H9 (cell line): Measurements from ENCODE around the gene PLAAT3. TPM values are rescaled to one million over a fixed set of nuclear protein-coding genes. Genes with fewer than 3 reads are reported as not detected.
"Not testable (repeated sequence)": the region's sequence is repeated elsewhere in the genome, so short reads cannot be mapped to it uniquely, and the experiment has no call there.

Source experiments
- DNase-seq: peaks from one replicate; pipeline ENCODE4 v3.0.0-alpha.2; 2017
- H2AFZ ChIP-seq: one replicate; pipeline ENCODE4 v1.6.1; 2013; ENCODE audit warnings: mild to moderate bottlenecking, low read length, control low read depth, moderate library complexity
- H2AK5ac ChIP-seq: 2 replicates; pipeline ENCODE4 v1.6.1; 2013; ENCODE audit warnings: low read length, control low read depth, mixed read lengths; ENCODE audit not compliant: insufficient read length
- H2BK120ac ChIP-seq: one replicate; pipeline ENCODE4 v1.6.1; 2013; ENCODE audit warnings: low read depth, mild to moderate bottlenecking, low read length, control low read depth, inconsistent platforms; ENCODE audit not compliant: poor library complexity, severe bottlenecking
- H2BK12ac ChIP-seq: 2 replicates; pipeline ENCODE4 v1.6.1; 2013; ENCODE audit warnings: low read length, control low read depth, mixed read lengths, low read depth; ENCODE audit not compliant: insufficient read length
- H2BK15ac ChIP-seq: 2 replicates; pipeline ENCODE4 v1.6.1; 2013; ENCODE audit warnings: low read depth, low read length, control low read depth
- H2BK20ac ChIP-seq: one replicate; pipeline ENCODE4 v1.6.1; 2013; ENCODE audit warnings: low read depth, mild to moderate bottlenecking, low read length, control low read depth, inconsistent platforms; ENCODE audit not compliant: poor library complexity, severe bottlenecking
- H2BK5ac ChIP-seq: 2 replicates; pipeline ENCODE4 v1.6.1; 2013; ENCODE audit warnings: low read length, control low read depth, mixed read lengths; ENCODE audit not compliant: insufficient read length
- H3K14ac ChIP-seq: 2 replicates; pipeline ENCODE4 v1.6.1; 2013; ENCODE audit warnings: low read length, control low read depth; ENCODE audit not compliant: insufficient read depth
- H3K18ac ChIP-seq: 2 replicates; pipeline ENCODE4 v1.6.1; 2013; ENCODE audit warnings: low read depth, mild to moderate bottlenecking, mixed read lengths, low read length, control low read depth; ENCODE audit not compliant: insufficient read length
- H3K23ac ChIP-seq: 2 replicates; pipeline ENCODE4 v1.6.1; 2013; ENCODE audit warnings: low read length, control low read depth, mixed read lengths, low read depth; ENCODE audit not compliant: insufficient read length
- H3K23me2 ChIP-seq: 2 replicates; pipeline ENCODE4 v1.6.1; 2013; ENCODE audit warnings: low read depth, mild to moderate bottlenecking, mixed read lengths, low read length, control low read depth; ENCODE audit not compliant: insufficient read length, poor library complexity, severe bottlenecking
- H3K27ac ChIP-seq: 2 replicates; pipeline ENCODE4 v1.5.1; 2013; ENCODE audit warnings: low read length, control low read depth, mixed read lengths, low read depth; ENCODE audit not compliant: insufficient read length
- H3K27me3 ChIP-seq: 2 replicates; pipeline ENCODE4 v1.6.1; 2013; ENCODE audit warnings: low read length, control low read depth, inconsistent platforms; ENCODE audit not compliant: insufficient read depth
- H3K4ac ChIP-seq: 2 replicates; pipeline ENCODE4 v1.6.1; 2013; ENCODE audit warnings: low read depth, mild to moderate bottlenecking, control low read depth, inconsistent platforms, low read length, moderate library complexity
- H3K4me1 ChIP-seq: 2 replicates; pipeline ENCODE4 v1.6.1; 2013; ENCODE audit warnings: low read length, control low read depth, inconsistent platforms; ENCODE audit not compliant: insufficient read depth
- H3K4me2 ChIP-seq: 2 replicates; pipeline ENCODE4 v1.6.1; 2013; ENCODE audit warnings: low read length, control low read depth, mixed read lengths; ENCODE audit not compliant: insufficient read length, insufficient read depth
- H3K56ac ChIP-seq: 2 replicates; pipeline ENCODE4 v1.6.1; 2013; ENCODE audit warnings: low read depth, mild to moderate bottlenecking, mixed read lengths, low read length, control low read depth; ENCODE audit not compliant: insufficient read length
- H3K79me1 ChIP-seq: 2 replicates; pipeline ENCODE4 v1.6.1; 2013; ENCODE audit warnings: low read depth, mild to moderate bottlenecking, moderate library complexity, low read length, control low read depth, inconsistent platforms; ENCODE audit not compliant: insufficient read depth, poor library complexity, severe bottlenecking
- H3K79me2 ChIP-seq: 2 replicates; pipeline ENCODE4 v1.6.1; 2013; ENCODE audit warnings: low read length, control low read depth, inconsistent platforms; ENCODE audit not compliant: insufficient read depth
- H3K9ac ChIP-seq: 2 replicates; pipeline ENCODE4 v1.6.1; 2013; ENCODE audit warnings: low read length, control low read depth, mixed read lengths; ENCODE audit not compliant: insufficient read length; ENCODE audit errors: extremely low read depth
- H3K9me3 ChIP-seq: one replicate; pipeline ENCODE4 v1.6.1; 2013; ENCODE audit warnings: low read depth, low read length, inconsistent platforms; ENCODE audit not compliant: control insufficient read depth
- H3T11ph ChIP-seq: one replicate; pipeline ENCODE4 v1.6.1; 2013; ENCODE audit warnings: mild to moderate bottlenecking, low read length, control low read depth, inconsistent platforms
- H4K20me1 ChIP-seq: one replicate; pipeline ENCODE4 v1.6.1; 2013; ENCODE audit not compliant: control insufficient read depth, insufficient read length, insufficient read depth
- H4K5ac ChIP-seq: 2 replicates; pipeline ENCODE4 v1.6.1; 2013; ENCODE audit warnings: low read depth, mild to moderate bottlenecking, mixed read lengths, low read length, control low read depth; ENCODE audit not compliant: insufficient read length
- H4K8ac ChIP-seq: replicated peaks from 2 replicates; pipeline ENCODE4 v1.6.1; 2013; ENCODE audit warnings: low read length, control low read depth, mixed read lengths, low read depth; ENCODE audit not compliant: insufficient read length
- H4K91ac ChIP-seq: 2 replicates; pipeline ENCODE4 v1.6.1; 2013; ENCODE audit warnings: low read depth, mild to moderate bottlenecking, moderate library complexity, mixed read lengths, low read length, control low read depth; ENCODE audit not compliant: insufficient read length
- H3K27ac Mint-ChIP-seq, 3 experiments: 2 replicates in 2 of 3; 3 replicates in 1 of 3; pipeline ENCODE4 v1.8.0; 2020 to 2021; ENCODE audit warnings: mixed read lengths in 3 of 3, mild to moderate bottlenecking in 1 of 3, moderate library complexity in 1 of 3
- H3K27me3 Mint-ChIP-seq: 2 replicates; pipeline ENCODE4 v1.8.0; 2021; ENCODE audit warnings: low read depth, mild to moderate bottlenecking, moderate library complexity, mixed read lengths
- H3K36me3 Mint-ChIP-seq, 3 experiments: 2 replicates in 2 of 3; 3 replicates in 1 of 3; pipeline ENCODE4 v1.8.0; 2020 to 2021; ENCODE audit warnings: low read depth in 3 of 3, mixed read lengths in 3 of 3; ENCODE audit not compliant: insufficient read depth in 1 of 3
- H3K4me1 Mint-ChIP-seq, 2 experiments: 2 replicates each; pipeline ENCODE4 v1.8.0; 2020; ENCODE audit warnings: mixed read lengths in 2 of 2
- H3K4me3 Mint-ChIP-seq, 2 experiments: 2 replicates in 1 of 2; 3 replicates in 1 of 2; pipeline ENCODE4 v1.8.0; 2020 to 2021; ENCODE audit warnings: mild to moderate bottlenecking in 2 of 2, mixed read lengths in 2 of 2, moderate library complexity in 1 of 2
- H3K9me3 Mint-ChIP-seq, 2 experiments: 2 replicates in 1 of 2; 3 replicates in 1 of 2; pipeline ENCODE4 v1.8.0; 2020; ENCODE audit warnings: mild to moderate bottlenecking in 2 of 2, mixed read lengths in 2 of 2, moderate library complexity in 1 of 2
- WGBS: extraction: QIAGEN DNeasy Blood & Tissue Kit; methylation state at CpG from one replicate; pipeline ENCODE4 v1.1.7; 2013; ENCODE audit warnings: missing lambda C conversion rate, low lambda C conversion rate, mixed read lengths; ENCODE audit not compliant: insufficient read length; ENCODE audit errors: extremely low coverage; 5-methylcytosine and 5-hydroxymethylcytosine counted together
- total RNA-seq: library from RNA; stranded (reverse); gene quantifications from 2 replicates; pipeline ENCODE4 v1.2.1, GENCODE V29; 2021
- TF ChIP-seq, protein P1 (sequence below): fragments of 200-600 bp; sonication (generic); conservative IDR thresholded peaks from 3 replicates; pipeline ENCODE4 v1.8.0; 2021; ENCODE audit warnings: antibody characterized with exemption, mild to moderate bottlenecking

The PLAAT3 gene
- total RNA-seq, 1 experiment from 2014 or later: 188 TPM

DNA sequence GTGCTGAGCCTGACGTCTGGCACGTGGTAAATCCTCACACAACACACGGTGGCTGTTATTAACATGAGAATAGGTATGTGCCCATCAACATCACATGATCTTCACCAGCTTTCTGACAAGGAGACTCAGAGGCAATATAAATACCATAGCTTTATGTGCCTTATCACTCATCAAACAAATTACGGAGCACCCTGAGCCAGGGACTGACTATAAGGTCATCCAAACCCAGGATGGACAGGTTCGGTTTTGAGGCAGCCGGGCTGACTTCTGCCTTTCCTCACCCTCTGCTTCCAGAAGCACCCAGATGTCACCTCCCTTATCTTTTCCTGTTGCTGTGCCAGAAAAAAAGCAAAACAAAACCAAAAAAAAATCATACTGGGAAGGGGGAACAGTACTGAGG, 5.7 kb upstream of the PLAAT3 start:
- no peaks in the 10 kb centered on the region for H3K79me2 ChIP-seq
- H2BK20ac ChIP-seq: no peak overlapping the region
- Mint-ChIP-seq H3K4me1 (peaks cover 23 to 31% of the 10 kb centered on the region in 2 experiments), H3K27me3 (no peaks in the 10 kb centered on the region), H3K27ac (peak overlapping the region in 1 of 3 experiments; percentile 3; a peak in 1 of 7 replicates), H3K4me3 (no peak overlapping the region), H3K36me3 (no peaks in the 10 kb centered on the region), H3K9me3 (no peaks in the 10 kb centered on the region)
- H3K56ac ChIP-seq: no peak overlapping the region
- no peak overlapping the region for H3T11ph ChIP-seq
- H3K14ac ChIP-seq: no peak overlapping the region
- H2BK15ac ChIP-seq: no peak overlapping the region
- DNase-seq: no peak
- no peak overlapping the region for H3K4ac ChIP-seq
- no peaks in the 10 kb centered on the region for H3K23me2 ChIP-seq
- no peaks in the 10 kb centered on the region for H4K20me1 ChIP-seq
- no peak overlapping the region for H2AFZ ChIP-seq
- H3K79me1 ChIP-seq: no peaks in the 10 kb centered on the region
- no CpG with 5 or more reads among the region's 6 CpGs for WGBS
- TF ChIP-seq, protein P1, sequence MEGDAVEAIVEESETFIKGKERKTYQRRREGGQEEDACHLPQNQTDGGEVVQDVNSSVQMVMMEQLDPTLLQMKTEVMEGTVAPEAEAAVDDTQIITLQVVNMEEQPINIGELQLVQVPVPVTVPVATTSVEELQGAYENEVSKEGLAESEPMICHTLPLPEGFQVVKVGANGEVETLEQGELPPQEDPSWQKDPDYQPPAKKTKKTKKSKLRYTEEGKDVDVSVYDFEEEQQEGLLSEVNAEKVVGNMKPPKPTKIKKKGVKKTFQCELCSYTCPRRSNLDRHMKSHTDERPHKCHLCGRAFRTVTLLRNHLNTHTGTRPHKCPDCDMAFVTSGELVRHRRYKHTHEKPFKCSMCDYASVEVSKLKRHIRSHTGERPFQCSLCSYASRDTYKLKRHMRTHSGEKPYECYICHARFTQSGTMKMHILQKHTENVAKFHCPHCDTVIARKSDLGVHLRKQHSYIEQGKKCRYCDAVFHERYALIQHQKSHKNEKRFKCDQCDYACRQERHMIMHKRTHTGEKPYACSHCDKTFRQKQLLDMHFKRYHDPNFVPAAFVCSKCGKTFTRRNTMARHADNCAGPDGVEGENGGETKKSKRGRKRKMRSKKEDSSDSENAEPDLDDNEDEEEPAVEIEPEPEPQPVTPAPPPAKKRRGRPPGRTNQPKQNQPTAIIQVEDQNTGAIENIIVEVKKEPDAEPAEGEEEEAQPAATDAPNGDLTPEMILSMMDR: no peak
- no peak overlapping the region for H3K23ac ChIP-seq
- no peak overlapping the region for H2BK120ac ChIP-seq
- H2AK5ac ChIP-seq: no peak overlapping the region
- H4K5ac ChIP-seq: no peak overlapping the region
- H3K9ac ChIP-seq: no peak overlapping the region
- H3K18ac ChIP-seq: no peak overlapping the region
- no peak overlapping the region for H4K8ac ChIP-seq
- no peak overlapping the region for H3K27ac ChIP-seq
- no peaks in the 10 kb centered on the region for H3K27me3 ChIP-seq
- no peak overlapping the region for H3K4me2 ChIP-seq
- H4K91ac ChIP-seq: no peak overlapping the region
- H3K9me3 ChIP-seq: no peaks in the 10 kb centered on the region
- H2BK5ac ChIP-seq: no peak overlapping the region
- no peaks in the 10 kb centered on the region for H3K4me1 ChIP-seq
- no peak overlapping the region for H2BK12ac ChIP-seq

DNA sequence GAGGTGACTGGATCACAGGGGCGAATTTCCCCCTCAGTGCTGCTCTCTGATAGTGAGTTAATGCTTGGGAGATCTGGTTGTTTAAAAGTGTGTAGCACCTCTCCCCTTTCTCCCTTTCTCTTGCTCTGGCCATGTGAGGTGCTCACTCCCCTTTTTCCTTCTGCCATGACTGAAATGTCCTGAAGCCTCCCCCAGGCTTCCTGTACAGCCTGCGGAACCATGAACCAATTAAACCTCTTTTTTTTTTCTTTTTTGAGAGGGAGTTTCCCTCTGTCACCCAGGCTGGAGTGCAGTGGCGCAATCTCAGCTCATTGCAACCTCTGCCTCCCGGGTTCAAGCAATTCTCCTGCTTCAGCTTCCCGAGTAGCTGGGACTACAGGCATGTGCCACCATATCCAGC, 3.5 kb upstream of the PLAAT3 start:
- not testable (repeated sequence) for H2BK120ac ChIP-seq, H3T11ph ChIP-seq, H3K18ac ChIP-seq, H3K9ac ChIP-seq, H3K4me2 ChIP-seq, H3K4me1 ChIP-seq, H3K4ac ChIP-seq, DNase-seq, H3K79me1 ChIP-seq, H2AFZ ChIP-seq, H3K56ac ChIP-seq, H2BK5ac ChIP-seq, H3K36me3 Mint-ChIP-seq, H2BK12ac ChIP-seq, H3K27me3 ChIP-seq, H3K27ac Mint-ChIP-seq, H3K4me3 Mint-ChIP-seq, H4K20me1 ChIP-seq, H4K5ac ChIP-seq, H3K9me3 ChIP-seq, H3K23ac ChIP-seq, H3K79me2 ChIP-seq, H2AK5ac ChIP-seq, H3K9me3 Mint-ChIP-seq, H4K91ac ChIP-seq, H2BK20ac ChIP-seq, H3K27ac ChIP-seq, H2BK15ac ChIP-seq, H3K27me3 Mint-ChIP-seq, H3K14ac ChIP-seq, H4K8ac ChIP-seq
- H3K4me1 Mint-ChIP-seq: peaks cover 16 to 18% of the 10 kb centered on the region in 2 experiments
- peaks cover 12% of the 10 kb centered on the region for H3K23me2 ChIP-seq
- WGBS: no CpG with 5 or more reads among the region's 5 CpGs
